Brain microvascular endothelial cell (primary cell): ENCODE results near the gene FOXL3.

ENCODE experiments used
- DNase-seq: peaks from one replicate; pipeline ENCODE4 v3.0.0-alpha.2; 2020
- H3K27ac ChIP-seq: fragments of 250-450 bp; sonication (Bioruptor Pico); 2 replicates; pipeline ENCODE4 v1.5.1; 2020; ENCODE audit warnings: mild to moderate bottlenecking, moderate library complexity
- H3K27me3 ChIP-seq: fragments of 250-450 bp; sonication (Bioruptor Pico); replicated peaks from 2 replicates; pipeline ENCODE4 v1.5.1; 2020; ENCODE audit warnings: mild to moderate bottlenecking
- H3K36me3 ChIP-seq: fragments of 250-450 bp; sonication (Bioruptor Pico); replicated peaks from 2 replicates; pipeline ENCODE4 v1.5.1; 2020; ENCODE audit warnings: mild to moderate bottlenecking
- H3K4me3 ChIP-seq: 2 replicates; pipeline ENCODE4 v1.5.1; 2011; ENCODE audit warnings: low read depth, mild to moderate bottlenecking, control low read depth, low read length, moderate library complexity
- CTCF ChIP-seq: IDR thresholded peaks from 2 replicates; pipeline ENCODE4 v1.5.1; 2011; ENCODE audit warnings: low read depth, mild to moderate bottlenecking, moderate library complexity, low read length, control low read depth, inconsistent platforms; ENCODE audit errors: missing control alignments
- in situ Hi-C: cut with HindIII; loops from 2 replicates; pipeline ENCODE4 v1.10.0; 2017; ENCODE audit warnings: low sequenced_read_pairs, low pct_ligation_motif_present

FOXL3 gene

DNA sequence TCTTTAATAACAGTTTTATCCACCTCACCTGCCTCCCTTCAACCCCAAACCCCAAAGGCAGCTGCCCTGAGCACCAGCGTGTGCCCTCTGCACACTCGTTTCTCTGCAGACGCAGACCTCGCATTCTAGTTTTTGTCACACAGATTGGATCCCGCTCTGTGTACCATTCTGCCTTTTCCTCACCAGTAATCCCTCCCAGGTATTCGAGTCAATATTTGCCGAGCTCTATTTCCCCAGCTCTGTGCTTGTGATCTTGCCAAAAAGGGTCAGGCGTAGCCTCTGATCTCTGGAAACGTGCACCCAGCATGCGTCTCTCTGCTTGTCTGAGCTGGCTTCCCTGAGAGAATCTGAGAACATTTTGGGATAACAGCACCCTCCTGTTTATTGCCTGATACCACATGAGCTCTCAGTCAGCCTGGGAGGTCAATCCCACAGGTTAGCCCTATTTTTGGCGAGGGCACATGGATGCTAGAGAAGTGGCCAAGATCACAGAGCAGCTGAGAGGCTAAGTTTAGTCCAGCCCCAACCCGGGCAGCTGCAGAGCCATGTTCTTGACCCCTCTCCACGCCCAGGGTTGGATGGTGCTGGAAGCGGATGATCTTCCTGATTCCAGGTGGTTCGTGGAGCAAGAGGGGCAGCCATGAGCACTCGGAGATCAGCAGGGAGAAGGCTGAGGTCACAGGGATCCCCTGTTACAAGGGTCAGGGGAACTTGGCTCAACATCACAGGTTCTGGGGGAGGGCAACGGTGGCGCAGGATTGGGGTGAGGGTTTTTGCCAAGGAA is 29.1 kb downstream of the FOXL3 start:
- Histone ChIP-seq H3K27me3 (peaks cover 23% of the 10 kb centered on the region), H3K36me3 (no peaks in the 10 kb centered on the region), H3K4me3 (no peak overlapping the region), H3K27ac (no peak overlapping the region)
- in situ Hi-C loops: no loop called here
- DNase-seq: no peak
- TF ChIP-seq CTCF: no peak

- H3K4me3 ChIP-seq: no peak overlapping the region
- no peak for DNase-seq
- in situ Hi-C loops: no loop called here
- H3K27me3 ChIP-seq: peaks cover 23% of the 10 kb centered on the region
- TF ChIP-seq CTCF: no peak
- no peaks in the 10 kb centered on the region for H3K36me3 ChIP-seq
- no peak overlapping the region for H3K27ac ChIP-seq
Observed at GRCh38 chr7:320297-320696, 30.3 kb downstream of the FOXL3 start.

DNA sequence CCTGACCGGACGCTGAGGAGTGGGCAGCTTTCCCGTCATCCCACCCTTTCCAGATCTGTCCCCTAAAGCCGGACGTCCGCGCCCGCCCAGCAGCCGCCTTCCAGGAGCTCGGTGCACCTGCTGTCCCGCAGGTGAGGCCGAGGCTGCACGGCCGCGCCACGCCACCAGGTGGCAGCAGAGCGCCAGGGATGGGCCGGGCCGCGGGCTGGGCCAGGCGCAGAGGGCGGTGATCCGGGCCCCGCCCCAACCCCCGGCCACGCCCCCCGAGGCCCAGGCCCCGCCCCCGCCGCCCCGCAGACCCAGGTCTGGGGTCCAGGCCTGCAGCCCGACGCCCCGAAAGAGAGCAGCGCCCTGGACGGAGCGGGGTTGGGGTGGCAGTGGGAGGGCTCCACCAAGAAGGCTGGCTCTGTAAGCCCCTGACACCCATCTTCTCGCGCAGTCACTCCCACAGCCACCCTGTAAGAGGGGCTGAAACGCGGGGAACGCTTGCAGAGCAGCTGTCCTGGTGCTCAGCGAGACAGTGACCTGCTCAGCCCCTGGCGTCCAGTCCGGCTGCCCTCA is 32.2 kb downstream of the FOXL3 start:
- Histone ChIP-seq H3K27me3 (peaks cover 18% of the 10 kb centered on the region), H3K36me3 (no peaks in the 10 kb centered on the region), H3K27ac (no peak overlapping the region), H3K4me3 (peak overlapping the region; percentile 12)
- peak; percentile 62 for TF ChIP-seq CTCF
- in situ Hi-C loops: no loop called here
- DNase-seq: no peak

- no peak overlapping the region for H3K4me3 ChIP-seq
Observed at GRCh38 chr7:322708-323111, 32.7 kb downstream of the FOXL3 start.

GRCh38 chr7:323410-323809 is 33.4 kb downstream of the FOXL3 start:
- no peak for TF ChIP-seq CTCF
- in situ Hi-C loops: no loop called here
- Histone ChIP-seq H3K27ac (no peak overlapping the region), H3K36me3 (no peaks in the 10 kb centered on the region), H3K27me3 (peaks cover 9% of the 10 kb centered on the region), H3K4me3 (no peak overlapping the region)
- no peak for DNase-seq

More at GRCh38 chr7:322708-323111, 32.7 kb downstream of the FOXL3 start:
- H3K27me3 ChIP-seq: peaks cover 15% of the 10 kb centered on the region
- TF ChIP-seq CTCF: no peak
- no peak overlapping the region for H3K27ac ChIP-seq
- DNase-seq: no peak
- no peaks in the 10 kb centered on the region for H3K36me3 ChIP-seq
- in situ Hi-C loops: no loop called here

- no peak for TF ChIP-seq CTCF
- H3K27ac ChIP-seq: no peak overlapping the region
- in situ Hi-C loops: no loop called here
- DNase-seq: no peak
- peaks cover 9% of the 10 kb centered on the region for H3K27me3 ChIP-seq
- H3K36me3 ChIP-seq: no peaks in the 10 kb centered on the region
- H3K4me3 ChIP-seq: no peak overlapping the region
Observed at GRCh38 chr7:324011-324410, 34.0 kb downstream of the FOXL3 start.
